HCT116 (cell line): Measurements from ENCODE around the gene TBC1D32. TPM values are rescaled to one million over a fixed set of nuclear protein-coding genes. Genes with fewer than 3 reads are reported as not detected.

Source experiments
- ATAC-seq: fragments of 200-7000 bp; cut with Tn5 transposase; 2 replicates; pipeline ENCODE4 v1.9.1; 2020; ENCODE audit warnings: mild to moderate bottlenecking, moderate library complexity
- BruUV-seq: library from RNA; stranded (reverse); fragments of 400-500 nt; replicated peaks from 2 replicates; lab custom pipeline; 2021; lab: Mats Ljungman, UMichigan
- CTCF ChIA-PET: fragments of 300-600 bp; sonication (Branson Sonifier 250); formaldehyde crosslinking; loops from one replicate; lab custom pipeline; 2021; ENCODE audit warnings: antibody characterized with exemption; lab: Charles Lee
- POLR2A ChIA-PET: fragments of 300-600, 350-600 bp; sonication (Branson Sonifier 250); formaldehyde crosslinking; loops from one replicate; lab custom pipeline; 2021; ENCODE audit warnings: antibody characterized with exemption; lab: Charles Lee
- RAD21 ChIA-PET, 2 experiments: fragments of 300-600 bp; sonication (Branson Sonifier 250); formaldehyde crosslinking; loops; one replicate each; lab custom pipeline; 2023; ENCODE audit warnings: low total read pairs in 2 of 2; ENCODE audit not compliant: uncharacterized antibody in 2 of 2, unreplicated experiment in 2 of 2, low non-redundant PET in 1 of 2; lab: Charles Lee
- DNase-seq: peaks from one replicate; pipeline ENCODE4 v3.0.0-alpha.2; 2010; ENCODE audit warnings: low read depth, low spot score
- H2AFZ ChIP-seq: fragments of 200-600 bp; shearing (Covaris generic), sonication (generic); 2 replicates; pipeline ENCODE4 v1.6.1; 2017; ENCODE audit warnings: low read depth, mixed run types, mixed read lengths, antibody characterized with exemption, low read length; ENCODE audit not compliant: poor library complexity, severe bottlenecking
- H3K27ac ChIP-seq: 2 replicates; pipeline ENCODE4 v1.5.1; 2012; ENCODE audit warnings: low read depth, low read length
- H3K27me3 ChIP-seq: fragments of 200-600 bp; sonication (generic); 2 replicates; pipeline ENCODE4 v1.6.1; 2016; ENCODE audit warnings: mixed run types, low read length, mixed read lengths; ENCODE audit not compliant: insufficient read depth
- H3K36me3 ChIP-seq, 2 experiments: fragments of 200-500 bp in 1 of 2; fragments of 200-600 bp in 1 of 2; sonication (Bioruptor generic) in 1 of 2; sonication (generic) in 1 of 2; 2 replicates each; pipeline versions ENCODE4 v1.5.1 to v1.6.1; 2014 to 2016; ENCODE audit warnings: low read length in 2 of 2, inconsistent platforms in 1 of 2, mixed read lengths in 1 of 2, mixed run types in 1 of 2; ENCODE audit not compliant: insufficient read depth in 2 of 2, control insufficient read depth in 1 of 2
- H3K4me1 ChIP-seq, 2 experiments: fragments of 200-600 bp in 1 of 2; sonication (generic) in 1 of 2; 2 replicates each; pipeline versions ENCODE4 v1.5.1 to v1.6.1; 2012 to 2017; ENCODE audit warnings: low read length in 2 of 2, inconsistent platforms in 1 of 2, mild to moderate bottlenecking in 1 of 2, mixed read lengths in 1 of 2, mixed run types in 1 of 2, moderate library complexity in 1 of 2; ENCODE audit not compliant: insufficient read depth in 2 of 2, control insufficient read depth in 1 of 2
- H3K4me2 ChIP-seq: fragments of 200-600 bp; sonication (generic); 2 replicates; pipeline ENCODE4 v1.6.1; 2017; ENCODE audit warnings: mixed run types, low read length, mixed read lengths
- H3K4me3 ChIP-seq, 2 experiments: fragments of 200-600 bp in 1 of 2; sonication (generic) in 1 of 2; replicated peaks in 1 of 2; 2 replicates each; pipeline ENCODE4 v1.5.1; 2011 to 2016; ENCODE audit warnings: low read length in 2 of 2, control low read depth in 1 of 2, low read depth in 1 of 2, mild to moderate bottlenecking in 1 of 2, mixed read lengths in 1 of 2, mixed run types in 1 of 2
- H3K79me2 ChIP-seq: fragments of 200-600 bp; sonication (generic); 2 replicates; pipeline ENCODE4 v1.6.1; 2017; ENCODE audit warnings: mild to moderate bottlenecking, mixed run types, low read length, moderate library complexity, mixed read lengths; ENCODE audit not compliant: insufficient read depth
- H3K9ac ChIP-seq: fragments of 200-600 bp; sonication (generic); 2 replicates; pipeline ENCODE4 v1.6.1; 2016; ENCODE audit warnings: low read length, mixed read lengths
- H3K9me2 ChIP-seq: fragments of 200-600 bp; sonication (generic), shearing (Covaris generic); 2 replicates; pipeline ENCODE4 v1.6.1; 2017; ENCODE audit warnings: mixed run types, mild to moderate bottlenecking, moderate library complexity; ENCODE audit not compliant: insufficient read depth
- H3K9me3 ChIP-seq, 2 experiments: fragments of 200-500 bp in 1 of 2; fragments of 200-600 bp in 1 of 2; sonication (Bioruptor generic) in 1 of 2; sonication (generic) in 1 of 2; 2 replicates each; pipeline ENCODE4 v1.6.1; 2014 to 2017; ENCODE audit warnings: low read length in 2 of 2, mixed read lengths in 2 of 2, inconsistent platforms in 1 of 2, low read depth in 1 of 2, mild to moderate bottlenecking in 1 of 2, mixed run types in 1 of 2, moderate library complexity in 1 of 2; ENCODE audit not compliant: control insufficient read depth in 1 of 2, insufficient read depth in 1 of 2
- H4K20me1 ChIP-seq: fragments of 200-600 bp; sonication (generic), shearing (Covaris generic); 2 replicates; pipeline ENCODE4 v1.6.1; 2017; ENCODE audit warnings: mixed run types, mild to moderate bottlenecking, moderate library complexity; ENCODE audit not compliant: insufficient read depth
- CTCF ChIP-seq, 3 experiments: fragments of 200-600 bp in 1 of 3; sonication (generic) in 1 of 3; IDR thresholded peaks in 2 of 3; conservative IDR thresholded peaks in 1 of 3; 2 replicates each; pipeline ENCODE4 v1.5.1; 2012 to 2017; ENCODE audit warnings: low read depth in 2 of 3, low read length in 2 of 3, antibody characterized with exemption in 1 of 3, borderline replicate concordance in 1 of 3, control low read depth in 1 of 3, mild to moderate bottlenecking in 1 of 3, mixed read lengths in 1 of 3, mixed run types in 1 of 3, moderate library complexity in 1 of 3; ENCODE audit not compliant: insufficient read depth in 1 of 3
- EGR1 ChIP-seq: IDR thresholded peaks from 2 replicates; pipeline ENCODE4 v1.6.1; 2012; ENCODE audit warnings: low read depth
- EZH2 ChIP-seq: fragments of 200-600 bp; sonication (generic); IDR thresholded peaks from 2 replicates; pipeline ENCODE4 v1.6.1; 2017; ENCODE audit warnings: antibody characterized with exemption, mixed run types
- JUND ChIP-seq: IDR thresholded peaks from 2 replicates; pipeline ENCODE4 v1.6.1; 2012
- SRF ChIP-seq: IDR thresholded peaks from 2 replicates; pipeline ENCODE4 v1.6.1; 2012; ENCODE audit warnings: low read depth
- TCF7L2 ChIP-seq: IDR thresholded peaks from 2 replicates; pipeline ENCODE4 v1.7.0; 2011; ENCODE audit warnings: borderline replicate concordance, inconsistent platforms; ENCODE audit not compliant: insufficient read depth, insufficient read length; ENCODE audit errors: extremely low read depth
- YY1 ChIP-seq: IDR thresholded peaks from 2 replicates; pipeline ENCODE4 v1.6.1; 2011; ENCODE audit warnings: low read length, low read depth, moderate library complexity, mild to moderate bottlenecking; ENCODE audit not compliant: insufficient replicate concordance; ENCODE audit errors: extremely low read depth
- intact Hi-C: fragments of 100-400 bp; cut with micrococcal nuclease; formaldehyde crosslinking; loops from 2 replicates; pipeline ENCODE4 v1.10.0; 2022
- total RNA-seq: library from RNA; stranded (reverse); gene quantifications from one replicate; pipeline ENCODE4 v1.2.1, GENCODE V29; 2021; ENCODE audit not compliant: unreplicated experiment

Gene TBC1D32
- total RNA-seq, 1 experiment from 2014 or later: 13.8 TPM

- Histone ChIP-seq H3K79me2 (no peaks in the 10 kb centered on the region), H3K9me3 (no peaks in the 10 kb centered on the region), H3K4me3 (no peak overlapping the region), H3K4me1 (no peaks in the 10 kb centered on the region), H3K36me3 (no peaks in the 10 kb centered on the region), H3K9me2 (no peaks in the 10 kb centered on the region), H3K27ac (no peak overlapping the region), H3K4me2 (no peak overlapping the region), H3K27me3 (no peaks in the 10 kb centered on the region), H3K9ac (no peak overlapping the region), H4K20me1 (no peaks in the 10 kb centered on the region), H2AFZ (no peak overlapping the region)
- no TSS peak for BruUV-seq
- TF ChIP-seq SRF: no peak
- ATAC-seq (no peak), DNase-seq (no peak)
- ChIA-PET RAD21 (no interaction called here), CTCF (no interaction called here), POLR2A (no interaction called here)
- intact Hi-C loops: no loop called here
Measured at GRCh38 chr6:121187833-121188200, 146.5 kb downstream of the TBC1D32 start.

GRCh38 chr6:121187200-121187832 is 147.0 kb downstream of the TBC1D32 start:
- no peak overlapping the region for H3K9ac ChIP-seq
- ATAC-seq (no peak), DNase-seq (no peak)
- POLR2A ChIA-PET: no interaction called here
- no peak overlapping the region for H2AFZ ChIP-seq
- H3K27ac ChIP-seq: no peak overlapping the region
- H3K4me3 ChIP-seq: no peak overlapping the region
- no peaks in the 10 kb centered on the region for H3K36me3 ChIP-seq
- H3K27me3 ChIP-seq: no peaks in the 10 kb centered on the region
- no peaks in the 10 kb centered on the region for H4K20me1 ChIP-seq
- H3K4me1 ChIP-seq: no peaks in the 10 kb centered on the region
- no peaks in the 10 kb centered on the region for H3K79me2 ChIP-seq
- CTCF ChIA-PET: no interaction called here
- H3K9me3 ChIP-seq: no peaks in the 10 kb centered on the region
- H3K4me2 ChIP-seq: no peak overlapping the region
- RAD21 ChIA-PET: no interaction called here
- no peaks in the 10 kb centered on the region for H3K9me2 ChIP-seq
- TF ChIP-seq CTCF (IDR thresholded peaks at IDR 0.05 in 2 of 3, conservative IDR thresholded peaks at IDR 0.05 in 1 of 3; ENCODE audit: borderline replicate concordance in 1 of 3, insufficient read depth in 1 of 3, low read depth in 2 of 3, low read length in 2 of 3) (no peak), JUND (no peak), EZH2 (no peak), TCF7L2 (no peak), YY1 (no peak), EGR1 (no peak)
- intact Hi-C loops: no loop called here
- BruUV-seq: no TSS peak
